Loucy (cell line): Measurements from ENCODE around the gene HBD.

Experiments
- EZH2phosphoT487 ChIP-seq: fragments of 200-600 bp; IDR thresholded peaks from 2 replicates; pipeline ENCODE4 v1.6.1; 2018; ENCODE audit warnings: antibody characterized with exemption, mild to moderate bottlenecking, moderate library complexity, borderline replicate concordance
- TF ChIP-seq, protein P1 (sequence below): fragments of 200-600 bp; sonication (generic); conservative IDR thresholded peaks from 2 replicates; pipeline ENCODE4 v1.5.1; 2014; ENCODE audit warnings: mild to moderate bottlenecking, antibody characterized with exemption, low read length

DNA sequence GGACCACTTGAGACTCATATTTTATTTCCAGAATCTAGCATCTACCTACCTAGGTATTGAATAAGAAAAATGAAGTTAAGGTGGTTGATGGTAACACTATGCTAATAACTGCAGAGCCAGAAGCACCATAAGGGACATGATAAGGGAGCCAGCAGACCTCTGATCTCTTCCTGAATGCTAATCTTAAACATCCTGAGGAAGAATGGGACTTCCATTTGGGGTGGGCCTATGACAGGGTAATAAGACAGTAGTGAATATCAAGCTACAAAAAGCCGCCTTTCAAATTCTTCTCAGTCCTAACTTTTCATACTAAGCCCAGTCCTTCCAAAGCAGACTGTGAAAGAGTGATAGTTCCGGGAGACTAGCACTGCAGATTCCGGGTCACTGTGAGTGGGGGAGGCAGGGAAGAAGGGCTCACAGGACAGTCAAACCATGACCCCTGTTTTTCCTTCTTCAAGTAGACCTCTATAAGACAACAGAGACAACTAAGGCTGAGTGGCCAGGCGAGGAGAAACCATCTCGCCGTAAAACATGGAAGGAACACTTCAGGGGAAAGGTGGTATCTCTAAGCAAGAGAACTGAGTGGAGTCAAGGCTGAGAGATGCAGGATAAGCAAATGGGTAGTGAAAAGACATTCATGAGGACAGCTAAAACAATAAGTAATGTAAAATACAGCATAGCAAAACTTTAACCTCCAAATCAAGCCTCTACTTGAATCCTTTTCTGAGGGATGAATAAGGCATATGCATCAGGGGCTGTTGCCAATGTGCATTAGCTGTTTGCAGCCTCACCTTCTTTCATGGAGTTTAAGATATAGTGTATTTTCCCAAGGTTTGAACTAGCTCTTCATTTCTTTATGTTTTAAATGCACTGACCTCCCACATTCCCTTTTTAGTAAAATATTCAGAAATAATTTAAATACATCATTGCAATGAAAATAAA is 9.5 kb downstream of the HBD start:
- TF ChIP-seq, protein P1, sequence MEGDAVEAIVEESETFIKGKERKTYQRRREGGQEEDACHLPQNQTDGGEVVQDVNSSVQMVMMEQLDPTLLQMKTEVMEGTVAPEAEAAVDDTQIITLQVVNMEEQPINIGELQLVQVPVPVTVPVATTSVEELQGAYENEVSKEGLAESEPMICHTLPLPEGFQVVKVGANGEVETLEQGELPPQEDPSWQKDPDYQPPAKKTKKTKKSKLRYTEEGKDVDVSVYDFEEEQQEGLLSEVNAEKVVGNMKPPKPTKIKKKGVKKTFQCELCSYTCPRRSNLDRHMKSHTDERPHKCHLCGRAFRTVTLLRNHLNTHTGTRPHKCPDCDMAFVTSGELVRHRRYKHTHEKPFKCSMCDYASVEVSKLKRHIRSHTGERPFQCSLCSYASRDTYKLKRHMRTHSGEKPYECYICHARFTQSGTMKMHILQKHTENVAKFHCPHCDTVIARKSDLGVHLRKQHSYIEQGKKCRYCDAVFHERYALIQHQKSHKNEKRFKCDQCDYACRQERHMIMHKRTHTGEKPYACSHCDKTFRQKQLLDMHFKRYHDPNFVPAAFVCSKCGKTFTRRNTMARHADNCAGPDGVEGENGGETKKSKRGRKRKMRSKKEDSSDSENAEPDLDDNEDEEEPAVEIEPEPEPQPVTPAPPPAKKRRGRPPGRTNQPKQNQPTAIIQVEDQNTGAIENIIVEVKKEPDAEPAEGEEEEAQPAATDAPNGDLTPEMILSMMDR = no peak
- TF ChIP-seq EZH2phosphoT487 = no peak
